BLaER1 treated with 17β-estradiol and CSF1 and Interleukin-3, amounts not matched to agents 10 nM and 100 nM (cell line): Measurements from ENCODE around the gene ENTPD8.

Experiments used
- H3K27ac ChIP-seq, 11 experiments: shearing (Covaris generic); formaldehyde crosslinking; 2 replicates each; pipeline ENCODE4 v1.8.1; 2022
- H3K27me3 ChIP-seq, 11 experiments: shearing (Covaris generic); formaldehyde crosslinking; 2 replicates each; pipeline ENCODE4 v1.8.1; 2022
- H3K36me3 ChIP-seq, 11 experiments: shearing (Covaris generic); formaldehyde crosslinking; 2 replicates each; pipeline ENCODE4 v1.8.1; 2022
- H3K4me1 ChIP-seq, 10 experiments: shearing (Covaris generic); formaldehyde crosslinking; 2 replicates each; pipeline ENCODE4 v1.8.1; 2022
- H3K4me2 ChIP-seq, 11 experiments: shearing (Covaris generic); formaldehyde crosslinking; 2 replicates each; pipeline ENCODE4 v1.8.1; 2022
- H3K4me3 ChIP-seq, 10 experiments: shearing (Covaris generic); formaldehyde crosslinking; 2 replicates each; pipeline ENCODE4 v1.8.1; 2022
- H3K9ac ChIP-seq, 11 experiments: shearing (Covaris generic); formaldehyde crosslinking; 2 replicates each; pipeline ENCODE4 v1.8.1; 2022
- H3K9me3 ChIP-seq, 11 experiments: shearing (Covaris generic); formaldehyde crosslinking; replicated peaks in 1 of 11; 2 replicates each; pipeline ENCODE4 v1.8.1; 2022
- H4K20me1 ChIP-seq, 11 experiments: shearing (Covaris generic); formaldehyde crosslinking; 2 replicates each; pipeline ENCODE4 v1.8.1; 2022
- Cebpa-rat ChIP-seq, 11 experiments: shearing (Covaris generic); IDR thresholded peaks; 2 replicates each; pipeline ENCODE4 v1.8.1; 2022

Gene ENTPD8

GRCh38 chr9:137407590-137408300 lies 33.4 kb downstream of the ENTPD8 start:
- Histone ChIP-seq H3K27ac (peak overlapping the region in 2 of 11 experiments; percentile 34 to 38; a peak in 2 of 22 replicates), H3K36me3 (peaks cover 0 to 10% (median 6%) of the 10 kb centered on the region in 11 experiments; a peak in 7 of 22 replicates), H3K4me3 (peak overlapping the region in 8 of 10 experiments; percentile 15 to 59 (median 46); a peak in 9 of 20 replicates), H3K4me2 (peak overlapping the region; percentile 84 to 100 (median 96)), H3K27me3 (peaks cover 0 to 21% (median 14%) of the 10 kb centered on the region in 11 experiments; a peak in 17 of 22 replicates), H4K20me1 (peaks cover 31 to 74% (median 70%) of the 10 kb centered on the region in 11 experiments; a peak in 21 of 22 replicates), H3K9ac (peak overlapping the region; percentile 31 to 66 (median 56); a peak in 17 of 22 replicates), H3K4me1 (peaks cover 64 to 85% (median 74%) of the 10 kb centered on the region in 10 experiments), H3K9me3 (peaks cover 6 to 10% (median 8%) of the 10 kb centered on the region in 11 experiments; a peak in 21 of 22 replicates)
- no peak for TF ChIP-seq Cebpa-rat (IDR thresholded peaks at IDR 0.05)

- peak overlapping the region in 8 of 10 experiments; percentile 15 to 59 (median 46); a peak in 13 of 20 replicates for H3K4me3 ChIP-seq
These were observed 34.1 kb downstream of the ENTPD8 start for GRCh38 chr9:137406876-137407589.

DNA sequence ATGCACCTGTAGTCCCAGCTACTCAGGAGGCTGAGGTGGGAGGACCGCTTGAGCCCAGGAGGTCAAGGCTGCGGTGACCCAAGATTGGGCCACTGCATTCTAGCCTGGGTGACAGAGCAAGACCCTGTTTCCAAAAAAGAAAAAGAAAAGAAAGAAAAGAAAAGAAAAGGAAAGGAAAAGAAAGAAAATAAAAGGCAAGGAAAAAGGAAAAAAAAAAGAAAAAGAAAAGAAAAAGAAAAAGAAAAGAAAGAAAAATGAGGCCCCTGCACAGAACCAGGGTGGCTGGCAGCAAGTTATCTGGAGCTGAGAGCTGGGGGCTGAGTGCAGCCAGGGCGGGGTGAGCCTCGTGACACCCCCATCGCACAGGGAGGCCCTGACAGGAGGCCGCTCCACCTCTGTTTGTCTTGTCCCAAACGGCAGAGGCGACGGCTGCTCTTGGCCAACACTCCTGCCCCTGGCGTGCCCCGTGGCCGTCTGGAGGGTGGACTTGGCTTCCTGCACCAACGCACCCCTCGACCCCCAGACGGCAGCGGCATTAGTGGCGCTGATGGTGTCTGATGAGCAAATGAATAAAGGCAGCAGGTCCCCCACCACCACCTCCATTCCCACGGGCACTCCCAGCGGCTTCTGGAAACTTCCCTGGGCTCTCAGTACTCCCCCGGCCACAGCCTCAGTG lies 34.9 kb downstream of the ENTPD8 start:
- H3K36me3 ChIP-seq: peaks cover 7 to 24% (median 21%) of the 10 kb centered on the region in 11 experiments; a peak in 16 of 22 replicates
- peaks cover 21 to 25% (median 24%) of the 10 kb centered on the region in 11 experiments for H3K9me3 ChIP-seq
- H3K27me3 ChIP-seq: peaks cover 0 to 21% (median 14%) of the 10 kb centered on the region in 11 experiments; a peak in 17 of 22 replicates
- no peak for TF ChIP-seq Cebpa-rat (IDR thresholded peaks at IDR 0.05)
- peaks cover 49 to 79% (median 60%) of the 10 kb centered on the region in 10 experiments for H3K4me1 ChIP-seq
- no peak overlapping the region for H3K27ac ChIP-seq
- H4K20me1 ChIP-seq: peaks cover 31 to 61% (median 59%) of the 10 kb centered on the region in 11 experiments; a peak in 21 of 22 replicates
- peak overlapping the region in 2 of 11 experiments; percentile 15 to 21; a peak in 6 of 22 replicates for H3K9ac ChIP-seq
- H3K4me2 ChIP-seq: peak overlapping the region; percentile 53 to 100 (median 96); a peak in 19 of 22 replicates
- H3K4me3 ChIP-seq: no peak overlapping the region

More at GRCh38 chr9:137406876-137407589, 34.1 kb downstream of the ENTPD8 start:
- H3K27ac ChIP-seq: peak overlapping the region in 2 of 11 experiments; percentile 34 to 38; a peak in 3 of 22 replicates
- H3K36me3 ChIP-seq: peaks cover 2 to 17% (median 13%) of the 10 kb centered on the region in 11 experiments; a peak in 16 of 22 replicates
- H3K4me1 ChIP-seq: peaks cover 56 to 82% (median 67%) of the 10 kb centered on the region in 10 experiments
- peak overlapping the region; percentile 31 to 66 (median 56); a peak in 19 of 22 replicates for H3K9ac ChIP-seq
- TF ChIP-seq Cebpa-rat (IDR thresholded peaks at IDR 0.05): no peak
- H3K27me3 ChIP-seq: peaks cover 0 to 21% (median 14%) of the 10 kb centered on the region in 11 experiments; a peak in 17 of 22 replicates
- H3K9me3 ChIP-seq: peaks cover 13 to 17% (median 16%) of the 10 kb centered on the region in 11 experiments
- H4K20me1 ChIP-seq: peaks cover 31 to 67% (median 65%) of the 10 kb centered on the region in 11 experiments; a peak in 21 of 22 replicates
- peak overlapping the region; percentile 84 to 100 (median 96) for H3K4me2 ChIP-seq

DNA sequence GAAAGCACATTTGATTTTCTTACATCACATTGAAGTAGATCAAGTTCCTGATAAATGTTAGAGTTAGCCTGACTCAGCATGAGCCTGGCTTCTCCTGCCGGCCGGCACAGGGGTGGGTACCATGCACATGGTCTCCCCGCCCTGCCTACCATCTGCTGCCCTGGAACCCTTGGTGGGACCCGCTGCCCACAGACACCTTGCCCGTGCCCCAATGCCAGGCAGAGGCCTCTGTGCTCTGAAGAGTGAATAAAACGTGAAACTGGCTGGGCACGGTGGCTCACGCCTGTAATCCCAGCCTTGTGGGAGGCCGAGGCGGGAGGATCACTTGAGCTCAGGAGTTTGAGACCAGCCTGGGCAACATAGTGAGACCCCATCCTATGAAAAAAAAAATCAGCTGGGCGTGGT lies 35.5 kb downstream of the ENTPD8 start:
- peaks cover 31 to 56% (median 54%) of the 10 kb centered on the region in 11 experiments; a peak in 21 of 22 replicates for H4K20me1 ChIP-seq
- H3K4me2 ChIP-seq: peak overlapping the region in 6 of 11 experiments; percentile 15 to 99 (median 72); a peak in 5 of 22 replicates
- H3K9me3 ChIP-seq: peaks cover 23 to 31% (median 29%) of the 10 kb centered on the region in 11 experiments
- peaks cover 7 to 24% (median 21%) of the 10 kb centered on the region in 11 experiments; a peak in 16 of 22 replicates for H3K36me3 ChIP-seq
- peaks cover 48 to 78% (median 57%) of the 10 kb centered on the region in 10 experiments for H3K4me1 ChIP-seq
- peak overlapping the region in 2 of 11 experiments; percentile 5 to 15; a peak in 3 of 22 replicates for H3K9ac ChIP-seq
- H3K27ac ChIP-seq: no peak overlapping the region
- H3K4me3 ChIP-seq: no peak overlapping the region
- H3K27me3 ChIP-seq: peaks cover 0 to 21% (median 14%) of the 10 kb centered on the region in 11 experiments; a peak in 17 of 22 replicates
- TF ChIP-seq Cebpa-rat (IDR thresholded peaks at IDR 0.05): no peak

GRCh38 chr9:137404961-137405567 lies 36.1 kb downstream of the ENTPD8 start:
- Histone ChIP-seq H3K9me3 (peaks cover 23 to 37% (median 31%) of the 10 kb centered on the region in 11 experiments), H3K27me3 (peaks cover 0 to 21% (median 14%) of the 10 kb centered on the region in 11 experiments; a peak in 17 of 22 replicates), H3K4me2 (peak overlapping the region in 5 of 11 experiments; percentile 15 to 99 (median 52); a peak in 6 of 22 replicates), H3K9ac (peak overlapping the region in 3 of 11 experiments; percentile 5 to 15 (median 9); a peak in 3 of 22 replicates), H3K27ac (no peak overlapping the region), H3K36me3 (peaks cover 7 to 24% (median 21%) of the 10 kb centered on the region in 11 experiments; a peak in 16 of 22 replicates), H3K4me1 (peaks cover 48 to 78% (median 57%) of the 10 kb centered on the region in 10 experiments), H3K4me3 (no peak overlapping the region), H4K20me1 (peaks cover 31 to 51% (median 48%) of the 10 kb centered on the region in 11 experiments; a peak in 20 of 22 replicates)
- TF ChIP-seq Cebpa-rat (IDR thresholded peaks at IDR 0.05): no peak

GRCh38 chr9:137403269-137403668 lies 37.9 kb downstream of the ENTPD8 start:
- Histone ChIP-seq H3K4me3 (no peak overlapping the region), H3K4me1 (peaks cover 48 to 84% (median 57%) of the 10 kb centered on the region in 10 experiments), H4K20me1 (peaks cover 22 to 37% (median 32%) of the 10 kb centered on the region in 11 experiments; a peak in 20 of 22 replicates), H3K4me2 (peak overlapping the region in 2 of 11 experiments; percentile 30 to 54; a peak in 4 of 22 replicates), H3K27ac (no peak overlapping the region), H3K9ac (no peak overlapping the region), H3K27me3 (peaks cover 0 to 20% (median 14%) of the 10 kb centered on the region in 11 experiments; a peak in 17 of 22 replicates), H3K9me3 (peaks cover 23 to 49% (median 40%) of the 10 kb centered on the region in 11 experiments), H3K36me3 (peaks cover 7 to 24% (median 21%) of the 10 kb centered on the region in 11 experiments; a peak in 16 of 22 replicates)
- no peak for TF ChIP-seq Cebpa-rat (IDR thresholded peaks at IDR 0.05)

GRCh38 chr9:137402746-137403145 lies 38.4 kb downstream of the ENTPD8 start:
- H3K9me3 ChIP-seq: peaks cover 28 to 54% (median 46%) of the 10 kb centered on the region in 11 experiments
- peaks cover 0 to 20% (median 14%) of the 10 kb centered on the region in 11 experiments; a peak in 17 of 22 replicates for H3K27me3 ChIP-seq
- H3K9ac ChIP-seq: no peak overlapping the region
- H3K36me3 ChIP-seq: peaks cover 7 to 24% (median 21%) of the 10 kb centered on the region in 11 experiments; a peak in 17 of 22 replicates
- H3K4me3 ChIP-seq: 0 out of 20 replicates have a peak overlapping the region, but pooled peaks of 1 of the 10 experiments have one; percentile 8
- H3K4me2 ChIP-seq: peak overlapping the region in 2 of 11 experiments; percentile 30 to 54; a peak in 4 of 22 replicates
- peaks cover 48 to 84% (median 57%) of the 10 kb centered on the region in 10 experiments for H3K4me1 ChIP-seq
- peaks cover 20 to 34% (median 29%) of the 10 kb centered on the region in 11 experiments; a peak in 20 of 22 replicates for H4K20me1 ChIP-seq
- TF ChIP-seq Cebpa-rat (IDR thresholded peaks at IDR 0.05): no peak
- H3K27ac ChIP-seq: no peak overlapping the region
